ENCODE measurements around the gene NBR1.

The NBR1 gene

GRCh38 chr17:43219001-43219400 lies 48.0 kb downstream of the NBR1 start:
- DNase-seq (ENCODE audit: low read depth in 1 of 2, low spot score in 1 of 2): no peak
- H3K4me3 ChIP-seq (replicated peaks; ENCODE audit: insufficient read depth, low read length): no peak overlapping the region
- TF ChIP-seq GABPA (IDR thresholded peaks at IDR 0.05; ENCODE audit: low read depth): no peak
- TF ChIP-seq CTCF (IDR thresholded peaks at IDR 0.05; ENCODE audit: insufficient read depth, low read length): no peak
- TF ChIP-seq SPI1 (IDR thresholded peaks at IDR 0.05; ENCODE audit: borderline replicate concordance, low read depth): no peak
- no peak for TF ChIP-seq POLR2AphosphoS5 (IDR thresholded peaks at IDR 0.05; ENCODE audit: low read depth)
- TF ChIP-seq REST (IDR thresholded peaks at IDR 0.05; ENCODE audit: insufficient replicate concordance, low read depth): no peak

GRCh38 chr17:43219746-43220380 lies 48.8 kb downstream of the NBR1 start:
- no peak for TF ChIP-seq SPI1 (IDR thresholded peaks at IDR 0.05; ENCODE audit: borderline replicate concordance, low read depth)
- TF ChIP-seq REST (IDR thresholded peaks at IDR 0.05; ENCODE audit: insufficient replicate concordance, low read depth): no peak
- no peak for TF ChIP-seq CTCF (IDR thresholded peaks at IDR 0.05; ENCODE audit: insufficient read depth, low read length)
- no peak for TF ChIP-seq POLR2AphosphoS5 (IDR thresholded peaks at IDR 0.05; ENCODE audit: low read depth)
- no peak for TF ChIP-seq GABPA (IDR thresholded peaks at IDR 0.05; ENCODE audit: low read depth)
- H3K4me3 ChIP-seq (replicated peaks; ENCODE audit: insufficient read depth, low read length): no peak overlapping the region
- no peak overlapping the region for H3K27ac ChIP-seq (replicated peaks)
- no peaks in the 10 kb centered on the region for H3K27me3 ChIP-seq (ENCODE audit: insufficient read depth, poor library complexity, severe bottlenecking)
- DNase-seq (ENCODE audit: low read depth in 1 of 2, low spot score in 1 of 2): no peak

More at GRCh38 chr17:43219001-43219400, 48.0 kb downstream of the NBR1 start:
- no peaks in the 10 kb centered on the region for H3K27me3 ChIP-seq (ENCODE audit: insufficient read depth, poor library complexity, severe bottlenecking)
- no peak overlapping the region for H3K27ac ChIP-seq (replicated peaks)

- H3K27ac ChIP-seq (replicated peaks): no peak overlapping the region
- no peak for TF ChIP-seq CTCF (IDR thresholded peaks at IDR 0.05; ENCODE audit: insufficient read depth, low read length)
- no peak for TF ChIP-seq GABPA (IDR thresholded peaks at IDR 0.05; ENCODE audit: low read depth)
- no peak for TF ChIP-seq SPI1 (IDR thresholded peaks at IDR 0.05; ENCODE audit: borderline replicate concordance, low read depth)
- no peak for TF ChIP-seq REST (IDR thresholded peaks at IDR 0.05; ENCODE audit: insufficient replicate concordance, low read depth)
- no peak for TF ChIP-seq POLR2AphosphoS5 (IDR thresholded peaks at IDR 0.05; ENCODE audit: low read depth)
- no peak overlapping the region for H3K4me3 ChIP-seq (replicated peaks; ENCODE audit: insufficient read depth, low read length)
- DNase-seq (ENCODE audit: low read depth in 1 of 2, low spot score in 1 of 2): no peak
- H3K27me3 ChIP-seq (ENCODE audit: insufficient read depth, poor library complexity, severe bottlenecking): no peaks in the 10 kb centered on the region
Measured at GRCh38 chr17:43220511-43221125, 49.6 kb downstream of the NBR1 start.

Measured in HL-60 (cell line).